ENCODE data around the gene ATRAID.
"Not testable (repeated sequence)": the region's sequence is repeated elsewhere in the genome, so short reads cannot be mapped to it uniquely, and the experiment has no call there.

ATRAID gene, protein sequence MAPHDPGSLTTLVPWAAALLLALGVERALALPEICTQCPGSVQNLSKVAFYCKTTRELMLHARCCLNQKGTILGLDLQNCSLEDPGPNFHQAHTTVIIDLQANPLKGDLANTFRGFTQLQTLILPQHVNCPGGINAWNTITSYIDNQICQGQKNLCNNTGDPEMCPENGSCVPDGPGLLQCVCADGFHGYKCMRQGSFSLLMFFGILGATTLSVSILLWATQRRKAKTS

DNA sequence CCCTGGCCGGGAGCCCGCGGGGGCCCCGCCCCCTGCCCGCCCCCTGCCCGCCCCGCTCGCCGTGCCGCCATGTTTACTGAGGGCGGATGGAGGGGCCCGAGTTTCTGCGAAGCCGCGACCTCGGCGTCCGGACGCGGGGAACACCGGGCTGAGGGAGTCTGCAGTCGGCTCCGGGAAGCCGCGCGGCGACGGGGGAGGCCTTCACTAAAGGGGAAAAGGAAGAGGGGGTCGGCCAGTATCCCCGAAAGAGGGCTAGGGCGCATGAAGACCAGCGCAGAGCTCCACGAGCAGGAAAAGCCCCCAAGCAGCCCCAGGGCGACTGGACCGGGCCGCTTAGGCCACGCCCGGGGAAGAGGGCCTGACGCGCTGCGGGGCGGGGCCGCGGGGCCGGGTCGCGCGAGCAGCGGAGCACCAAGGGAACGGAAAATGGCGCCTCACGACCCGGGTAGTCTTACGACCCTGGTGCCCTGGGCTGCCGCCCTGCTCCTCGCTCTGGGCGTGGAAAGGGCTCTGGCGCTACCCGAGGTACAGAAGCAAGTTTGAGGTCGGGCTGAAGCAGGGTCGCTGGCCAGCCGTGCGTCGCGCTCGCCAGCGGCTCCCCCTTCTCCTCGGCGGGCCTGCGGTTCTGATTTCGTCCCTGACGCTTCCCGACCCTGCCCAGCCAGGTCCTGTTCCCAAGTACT is at the start of gene ATRAID, which contains the start of gene SLC5A6:
Gene ATRAID (plus strand): TSS at position 99 of the 683 bp plus-strand sequence. CDS start 328 bp downstream, at position 427.
Gene SLC5A6 (minus strand): TSS at position 326 of the 683 bp plus-strand sequence. CDS start 4,618 bp downstream, outside the sequence.
- peak; percentile 88 for DNase-seq

DNA sequence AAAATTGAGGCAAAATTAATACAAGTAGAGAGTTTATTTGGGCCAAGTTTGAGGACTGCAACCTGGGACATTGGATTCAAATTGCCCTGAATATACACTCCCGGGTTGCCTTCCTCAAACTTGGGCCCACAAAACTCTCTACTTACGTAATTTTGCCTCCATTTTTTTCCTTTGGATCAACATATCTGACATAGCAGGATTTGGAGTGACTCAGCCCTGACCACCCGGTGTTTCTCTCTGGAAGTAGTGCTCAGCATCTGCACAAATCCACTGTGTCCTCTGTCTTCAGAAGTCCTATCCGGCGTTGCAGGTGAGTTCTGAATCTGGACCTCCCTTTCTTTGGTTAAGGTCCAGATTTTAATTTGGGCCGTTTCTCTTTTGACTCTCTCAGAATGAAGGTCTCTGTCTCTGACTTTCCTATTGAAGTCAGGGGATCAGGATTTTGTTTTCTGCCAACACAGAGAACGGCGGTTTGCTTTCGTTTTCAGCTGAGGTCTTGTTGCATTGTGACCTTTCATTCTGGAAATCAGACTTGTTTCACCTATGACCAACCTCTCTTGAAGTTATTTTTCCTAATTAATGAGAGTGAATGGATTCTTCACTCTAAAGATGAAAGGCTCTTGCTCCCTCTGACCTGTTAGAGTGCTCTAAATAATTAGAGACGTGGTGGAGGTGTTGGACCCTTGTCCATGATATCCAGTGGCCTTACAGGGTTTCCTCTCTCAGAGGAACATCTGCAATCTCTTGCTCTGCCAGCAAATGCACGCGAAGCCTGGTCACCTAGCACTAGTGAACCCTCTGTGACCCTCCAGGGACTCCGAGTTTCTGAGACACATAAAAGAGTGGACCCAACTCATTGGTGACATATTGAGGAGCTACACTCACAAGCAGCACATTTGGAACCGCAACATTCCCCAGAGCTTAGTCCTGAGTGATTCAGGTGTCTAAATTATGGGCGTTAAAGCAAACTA is 49.4 kb upstream of the ATRAID start:
- DNase-seq: no peak

DNA sequence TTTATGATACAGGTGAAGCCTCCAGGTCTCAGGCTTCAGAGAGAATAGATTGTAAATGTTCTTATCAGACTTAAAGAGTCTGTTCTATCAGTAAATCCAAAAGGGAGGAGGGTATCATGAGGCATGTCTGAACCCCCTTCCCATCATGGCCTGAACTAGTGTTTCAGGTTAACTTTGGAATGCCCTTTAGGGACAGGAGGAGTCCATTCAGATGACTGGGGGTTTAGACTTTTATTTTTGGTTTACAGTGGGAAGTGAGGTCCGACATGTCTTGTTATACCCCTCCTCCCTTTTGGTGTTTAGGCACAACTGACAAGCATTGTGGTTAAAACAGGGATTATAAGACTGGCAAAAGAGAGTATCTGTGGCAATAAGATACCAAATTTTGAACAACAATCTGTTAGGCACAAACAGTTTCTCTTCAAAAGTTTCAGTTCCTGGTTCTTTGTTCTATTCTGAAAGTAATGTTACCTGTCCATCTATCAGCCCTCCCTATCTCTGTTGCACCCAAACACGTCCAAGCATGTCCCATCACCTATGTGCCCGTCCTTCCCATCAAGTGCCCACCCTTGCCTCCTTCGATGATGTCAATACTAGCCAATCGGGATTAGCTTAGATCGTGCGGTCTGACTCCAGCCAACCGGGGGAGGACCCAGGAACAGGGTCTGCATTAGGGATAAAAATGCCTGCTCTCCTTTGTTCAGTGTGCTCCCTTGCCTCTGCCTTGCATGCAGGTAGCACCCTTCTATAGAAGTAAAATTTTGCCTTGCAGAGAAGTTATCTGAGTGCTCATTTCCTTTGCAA is 46.7 kb upstream of the ATRAID start:
- no peak for DNase-seq

DNA sequence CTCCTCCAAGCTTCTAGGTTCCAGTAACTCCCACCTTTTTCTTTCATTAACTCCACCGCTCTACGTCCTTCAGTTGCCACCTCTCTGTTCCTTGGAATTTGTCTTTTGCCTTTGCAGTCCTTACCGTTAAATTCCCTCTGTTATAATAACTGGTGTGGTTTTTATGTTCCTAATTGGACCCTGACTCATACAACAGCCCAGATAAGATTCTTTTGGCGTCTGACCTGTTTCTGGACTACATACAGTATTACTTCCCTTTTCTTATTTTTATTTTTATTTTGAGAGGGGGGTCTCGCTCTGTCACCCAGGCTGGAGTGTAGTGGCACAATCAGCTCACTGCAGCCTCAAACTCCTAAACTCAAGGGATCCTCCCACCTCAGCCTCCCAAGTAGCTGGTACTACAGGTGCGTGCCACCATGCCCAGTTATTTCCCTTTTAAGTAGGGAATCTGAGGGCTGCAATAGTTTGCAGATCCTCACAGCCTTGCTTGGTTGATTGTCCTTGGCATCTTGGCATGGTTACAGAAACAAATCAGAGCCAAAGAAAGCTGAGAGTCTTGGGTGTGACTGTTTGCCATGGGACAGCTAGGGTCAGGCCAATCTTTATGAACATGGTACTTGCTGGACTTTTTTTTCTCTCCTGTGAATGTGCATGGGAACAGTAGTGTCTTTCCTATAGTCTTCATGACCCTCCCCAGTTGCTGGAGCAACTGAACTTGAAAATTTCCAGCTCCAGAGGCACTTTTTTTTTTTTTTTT is 41.1 kb upstream of the ATRAID start:
- DNase-seq: no peak

DNA sequence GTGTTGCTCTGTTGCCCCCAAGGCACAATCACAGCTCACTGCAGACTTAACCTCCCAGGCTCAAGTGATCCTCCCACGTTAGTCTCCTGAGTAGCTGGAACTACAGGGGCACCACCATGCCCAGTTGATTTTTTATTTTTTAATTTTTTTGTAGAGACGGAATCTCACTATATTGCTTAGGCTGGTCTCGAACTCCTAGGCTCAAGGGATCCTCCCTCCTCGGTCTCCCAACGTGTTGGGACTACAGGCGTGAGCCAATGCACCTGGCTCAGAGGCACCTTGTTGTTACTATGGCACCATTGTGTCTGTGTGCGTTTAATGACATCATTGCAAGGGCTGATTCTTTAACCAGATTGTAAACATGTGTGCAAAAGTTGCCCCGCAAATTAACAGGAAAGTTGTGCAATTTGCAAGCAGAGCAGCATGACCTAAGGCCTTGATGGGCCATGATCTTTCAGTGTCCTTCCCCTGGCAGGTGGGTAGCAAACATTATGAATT is 40.4 kb upstream of the ATRAID start:
- DNase-seq: no peak

DNA sequence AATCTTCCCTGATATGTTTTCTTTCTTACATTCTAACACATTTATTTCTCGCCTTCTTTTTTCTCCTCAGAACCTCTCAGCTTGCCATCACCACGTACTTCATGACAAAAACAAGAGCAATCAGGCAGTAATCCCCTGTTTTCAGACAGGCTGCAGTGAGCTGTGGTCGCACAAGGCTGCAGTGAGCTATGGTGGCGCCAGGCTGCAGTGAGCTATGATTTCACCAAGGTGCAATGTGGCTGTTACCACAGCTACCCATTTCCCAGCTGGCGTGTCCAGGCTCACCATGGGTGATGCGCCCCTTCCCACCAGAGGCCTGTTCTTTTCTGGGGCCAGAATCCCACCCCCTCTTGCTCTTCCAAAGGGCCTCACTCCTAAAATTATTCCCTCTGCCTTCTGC is 37.2 kb upstream of the ATRAID start:
- no peak for DNase-seq

DNA sequence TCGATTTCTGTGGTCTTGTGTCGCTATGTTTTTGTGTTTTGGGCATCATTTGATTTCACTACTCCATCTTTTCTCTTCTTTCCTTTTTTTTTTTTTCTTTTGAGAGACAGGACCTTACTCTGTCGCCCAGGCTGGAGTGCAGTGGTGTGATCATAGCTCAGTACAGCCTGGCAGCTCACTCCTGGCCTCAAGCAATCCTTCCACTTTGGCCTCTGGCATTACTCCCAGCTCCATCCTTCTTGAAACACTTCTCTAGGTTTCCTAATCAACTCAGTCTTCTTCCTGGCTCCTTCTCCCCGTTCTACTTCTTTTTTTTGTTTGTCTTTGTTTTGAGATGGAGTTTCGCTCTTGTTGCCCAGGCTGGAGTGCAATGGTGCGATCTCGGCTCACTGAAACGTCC is 36.5 kb upstream of the ATRAID start:
- no peak for DNase-seq

DNA sequence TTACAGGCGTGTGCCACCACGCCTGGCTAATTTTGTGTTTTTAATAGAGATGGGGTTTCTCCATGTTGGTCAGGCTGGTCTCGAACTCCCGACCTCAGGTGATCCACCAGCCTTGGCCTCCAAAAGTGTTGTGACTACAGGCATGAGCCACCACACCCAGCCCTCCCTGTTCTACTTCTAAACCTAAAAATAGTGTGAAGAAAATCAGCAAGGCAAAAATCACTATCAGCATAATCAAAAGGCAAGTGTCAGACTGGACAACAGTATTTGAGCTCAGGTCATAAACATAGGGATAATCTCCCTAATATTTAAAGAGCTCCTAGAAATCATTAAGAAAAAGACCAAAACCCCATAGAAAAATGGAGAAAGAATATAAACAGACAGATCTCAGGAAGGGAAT is 36.1 kb upstream of the ATRAID start:
- DNase-seq: not testable (repeated sequence)

DNA sequence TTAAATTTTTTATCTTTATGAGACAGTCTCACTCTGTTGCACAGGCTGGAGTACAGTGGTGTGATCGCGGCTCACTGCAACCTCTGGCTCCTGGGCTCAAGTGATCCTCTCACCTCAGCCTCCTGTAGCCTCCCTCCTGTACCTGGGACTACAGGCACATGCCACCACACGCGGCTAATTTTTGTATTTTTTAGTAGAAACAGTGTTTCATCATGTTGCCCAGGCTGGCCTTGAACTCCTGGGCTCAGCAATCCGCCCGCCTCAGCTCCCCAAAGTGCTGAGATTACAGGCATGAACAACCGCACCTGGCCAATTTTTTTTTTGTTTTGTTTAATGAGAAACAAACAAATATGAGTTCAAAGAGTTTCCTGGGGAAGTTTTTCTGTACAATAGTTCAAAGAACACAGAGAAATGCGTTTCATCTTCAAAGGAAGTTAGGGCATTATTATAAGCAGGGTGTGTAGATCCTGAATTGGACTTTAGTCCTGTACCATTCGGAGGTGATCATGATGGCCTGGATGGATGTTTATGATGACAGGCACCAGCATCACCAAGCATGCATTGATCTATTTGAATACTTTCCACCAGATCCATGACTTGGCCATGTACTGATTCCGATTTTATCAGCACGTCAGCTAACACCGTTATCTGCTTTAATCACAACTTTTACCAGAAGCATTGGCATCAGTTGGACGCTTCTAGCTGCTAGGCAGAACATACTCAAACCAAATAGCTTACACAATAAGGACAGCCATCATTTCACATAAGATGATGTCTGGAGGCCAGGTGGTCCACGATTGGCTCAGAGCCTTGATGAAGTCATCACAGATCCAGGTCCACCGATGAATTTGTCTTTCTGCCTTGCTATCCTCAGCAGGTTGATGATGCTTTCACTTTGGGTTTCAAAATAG is 34.1 kb upstream of the ATRAID start:
- no peak for DNase-seq

DNA sequence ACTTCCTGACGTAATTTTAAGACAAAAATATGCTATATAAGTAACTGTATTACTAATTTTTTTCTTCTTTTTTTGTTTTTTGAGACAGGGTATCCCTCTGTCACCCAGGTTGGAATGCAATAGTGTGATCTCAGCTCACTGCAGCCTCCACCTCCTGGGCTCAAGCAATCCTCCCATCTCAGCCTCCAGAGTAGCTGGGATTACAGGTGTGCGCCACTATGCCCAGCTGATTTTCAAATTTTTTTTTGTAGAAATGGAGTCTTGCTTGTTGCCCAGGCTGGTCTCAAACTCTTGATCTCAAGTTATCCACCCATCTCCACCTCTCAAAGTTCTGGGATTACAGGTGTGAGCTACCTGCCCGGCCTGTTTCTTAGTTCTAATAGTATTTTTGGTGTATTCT is 33.4 kb upstream of the ATRAID start:
- no peak for DNase-seq

DNA sequence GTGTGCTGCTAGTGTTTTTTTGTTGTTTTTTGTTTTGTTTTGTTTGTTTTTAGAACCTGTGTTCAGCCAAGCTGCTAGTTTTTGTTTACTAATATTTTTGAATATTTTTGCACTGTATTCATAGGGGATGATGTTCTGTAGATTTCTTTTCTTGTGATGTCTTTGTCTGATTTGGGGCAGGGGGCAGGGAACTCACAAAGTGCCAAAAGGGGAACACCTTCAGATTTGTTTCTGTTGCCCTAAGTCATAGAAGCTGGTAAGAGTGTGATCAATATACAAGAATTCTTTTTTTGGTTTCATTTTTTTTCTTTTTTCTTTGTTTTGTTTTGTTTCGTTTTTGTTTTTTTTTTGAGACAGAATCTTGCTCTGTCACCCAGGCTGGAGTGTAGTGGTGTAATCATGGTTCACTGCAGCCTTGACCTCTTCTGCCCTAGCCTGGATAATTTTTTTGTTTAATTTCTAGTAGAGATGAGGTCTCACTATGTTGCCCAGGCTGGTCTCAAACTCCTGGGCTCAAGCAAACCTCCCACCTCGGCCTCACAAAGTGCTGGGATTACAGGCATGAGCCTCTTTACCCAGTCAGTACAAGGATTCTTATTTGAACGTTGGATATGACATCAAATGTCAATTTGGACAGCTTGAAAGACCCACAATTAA is 32.4 kb upstream of the ATRAID start:
- no peak for DNase-seq

DNA sequence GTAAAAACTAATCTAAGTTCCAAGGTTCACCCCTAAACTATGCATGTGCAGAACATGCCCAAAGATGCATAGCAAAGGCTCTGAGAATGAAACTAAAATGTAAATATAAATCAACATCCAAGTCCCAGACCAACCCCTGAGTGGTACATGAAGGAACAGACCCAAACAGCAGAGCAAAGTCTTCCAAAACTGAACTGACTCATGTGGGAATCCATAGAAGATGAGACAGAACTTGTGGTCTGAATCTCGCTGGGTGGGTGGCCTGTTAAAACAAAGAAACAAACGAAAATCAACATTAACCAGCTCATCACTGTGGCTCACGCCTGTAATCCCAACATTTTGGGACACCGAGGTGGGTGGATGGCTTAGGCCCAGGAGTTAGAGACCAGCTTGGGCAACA is 29.5 kb upstream of the ATRAID start:
- DNase-seq: no peak

DNA sequence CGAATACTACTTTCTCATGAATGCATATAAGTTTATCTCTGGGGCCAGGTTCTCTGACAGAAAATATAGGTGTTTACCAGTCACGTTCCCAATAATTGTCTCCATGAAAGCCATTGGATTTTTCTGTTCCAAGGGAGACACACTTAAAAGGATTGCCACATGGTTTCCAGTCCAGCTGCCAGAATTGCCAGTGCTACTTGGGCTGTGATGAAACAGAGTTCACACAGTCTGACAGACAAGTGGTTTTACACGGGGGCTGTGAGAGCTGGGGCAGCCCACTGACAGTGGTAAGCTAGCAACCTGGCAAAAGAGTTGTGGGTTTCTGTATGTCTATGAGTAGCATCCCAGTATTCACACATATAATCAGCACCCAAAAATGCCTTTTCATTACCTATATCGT is 27.7 kb upstream of the ATRAID start:
- no peak for DNase-seq

DNA sequence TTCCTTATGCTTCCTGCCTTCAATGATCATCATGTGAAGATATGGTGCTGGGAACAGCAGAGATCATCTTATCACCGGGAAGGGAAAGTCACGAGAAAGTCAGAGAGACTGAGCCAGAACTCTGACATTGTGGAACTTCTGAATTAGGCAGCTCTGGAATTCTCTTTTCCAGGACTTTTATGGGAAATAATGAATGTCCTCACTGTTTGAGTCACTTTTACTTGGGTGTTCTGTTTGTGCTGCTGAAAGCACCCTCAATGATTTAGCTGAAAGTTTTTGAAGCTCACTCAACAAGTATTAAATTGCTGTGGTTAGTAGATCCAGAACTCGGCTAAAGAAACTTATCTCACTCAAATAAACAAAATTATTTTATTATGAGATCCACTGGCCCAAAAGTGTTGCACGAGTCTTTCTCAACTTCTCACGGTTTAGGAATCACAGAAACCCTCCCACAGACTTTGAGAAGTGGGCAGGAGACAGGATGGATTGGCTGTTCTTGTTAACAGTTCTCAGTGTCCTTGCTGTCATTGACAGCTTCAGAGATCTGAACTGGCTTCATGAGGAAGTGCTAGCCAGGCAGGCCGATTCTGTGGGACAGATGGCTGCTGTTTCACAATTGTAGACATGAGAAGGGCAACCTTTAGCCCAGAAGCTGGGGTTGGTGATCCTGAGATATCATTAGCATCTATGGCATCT is 26.4 kb upstream of the ATRAID start:
- no peak for DNase-seq

DNA sequence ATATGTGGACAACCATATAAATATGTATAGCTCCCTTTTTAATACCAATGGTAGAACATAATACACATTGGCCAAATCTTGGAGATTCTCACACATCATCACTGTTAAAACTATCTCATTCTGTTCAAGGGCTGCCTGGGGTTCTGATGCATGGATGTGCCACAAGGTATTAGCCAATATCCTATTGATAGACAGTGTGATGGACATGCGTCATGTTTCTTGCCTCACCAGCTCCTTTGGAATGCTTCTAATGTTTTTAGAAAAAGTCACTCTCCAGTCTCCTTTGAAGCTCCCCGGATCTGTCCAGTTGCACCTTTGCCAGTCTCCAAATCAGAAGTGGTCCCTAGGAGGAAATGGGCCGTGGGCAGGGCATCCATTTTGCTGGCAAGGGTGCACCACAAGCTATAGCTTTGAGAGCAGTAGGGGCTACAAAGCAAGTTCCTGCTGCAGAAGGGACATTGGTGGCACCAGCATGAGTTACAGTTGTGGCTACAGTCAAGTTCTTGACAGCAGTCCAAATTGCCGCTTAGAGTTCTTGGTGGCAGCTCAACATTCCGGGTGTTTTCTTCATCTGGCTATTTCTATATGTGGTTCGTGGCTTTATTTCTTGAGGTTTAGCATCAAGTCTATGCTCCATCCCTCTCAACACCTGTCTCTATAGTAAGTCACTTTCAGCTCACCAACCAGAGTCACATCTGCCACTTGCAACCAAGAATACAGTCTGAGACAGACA is 25.1 kb upstream of the ATRAID start:
- no peak for DNase-seq

DNA sequence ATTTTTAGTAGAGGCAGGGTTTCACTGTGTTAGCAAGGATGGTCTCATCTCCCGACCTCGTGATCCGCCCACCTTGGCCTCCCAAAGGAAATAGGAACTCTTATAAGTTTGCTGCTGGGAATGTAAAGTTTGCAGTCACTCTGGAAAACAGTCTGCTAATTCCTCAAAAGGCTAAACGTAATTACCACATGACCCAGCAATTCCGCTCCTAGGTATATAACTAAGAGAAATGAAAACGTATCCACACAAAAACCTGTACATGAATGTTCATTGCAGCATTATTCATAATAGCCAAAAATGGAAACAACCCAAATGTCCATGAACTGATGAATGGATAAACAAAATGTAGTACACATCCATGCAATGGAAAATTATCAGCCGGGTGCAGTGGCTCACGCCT is 21.9 kb upstream of the ATRAID start:
- DNase-seq: no peak

DNA sequence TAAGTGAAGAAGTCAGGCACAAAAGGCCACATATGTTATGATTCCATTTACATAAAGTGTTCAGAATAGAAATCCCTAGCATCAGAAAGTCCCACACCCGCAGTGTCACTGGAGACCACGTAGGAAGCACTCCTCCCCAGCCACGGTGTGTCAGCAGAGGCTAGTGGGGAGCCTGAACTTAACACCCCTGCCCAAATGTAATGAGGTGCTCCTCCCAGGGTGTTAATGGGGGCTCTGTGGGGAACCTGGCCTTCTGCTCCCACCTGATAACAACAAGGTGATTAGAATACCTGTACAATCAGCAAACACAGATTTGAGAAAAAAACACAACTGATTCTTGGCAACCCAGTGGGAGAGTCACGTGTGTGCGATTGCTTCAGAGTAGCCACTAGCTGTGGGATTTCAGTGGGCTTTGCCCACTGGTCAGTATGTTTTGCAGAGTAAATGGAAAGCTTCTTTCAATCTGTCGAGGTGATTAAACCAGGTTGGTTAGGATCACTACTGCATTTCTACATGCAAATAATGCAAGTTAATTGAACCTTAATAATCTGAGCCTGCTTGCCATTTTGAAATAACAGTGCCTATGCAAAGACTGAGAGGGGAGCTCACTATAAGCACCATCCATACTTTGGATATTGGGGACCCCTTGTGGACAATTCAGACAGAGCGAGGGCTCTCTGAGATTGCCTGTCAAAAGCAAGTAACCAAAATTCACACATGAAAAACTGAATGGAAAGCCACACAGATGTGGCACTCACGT is 20.6 kb upstream of the ATRAID start:
- DNase-seq: peak; percentile 50
